Erythroblast (primary cell): ENCODE measurements around the gene MYO18B.

Source experiments
- GATA1 ChIP-seq: IDR thresholded peaks from 2 replicates; pipeline ENCODE4 v1.6.1; 2011; ENCODE audit warnings: low read depth, mild to moderate bottlenecking, control low read depth, low read length, moderate library complexity
- POLR2A ChIP-seq: IDR thresholded peaks from 2 replicates; pipeline ENCODE4 v1.6.1; 2011; ENCODE audit warnings: mild to moderate bottlenecking, low read length

DNA sequence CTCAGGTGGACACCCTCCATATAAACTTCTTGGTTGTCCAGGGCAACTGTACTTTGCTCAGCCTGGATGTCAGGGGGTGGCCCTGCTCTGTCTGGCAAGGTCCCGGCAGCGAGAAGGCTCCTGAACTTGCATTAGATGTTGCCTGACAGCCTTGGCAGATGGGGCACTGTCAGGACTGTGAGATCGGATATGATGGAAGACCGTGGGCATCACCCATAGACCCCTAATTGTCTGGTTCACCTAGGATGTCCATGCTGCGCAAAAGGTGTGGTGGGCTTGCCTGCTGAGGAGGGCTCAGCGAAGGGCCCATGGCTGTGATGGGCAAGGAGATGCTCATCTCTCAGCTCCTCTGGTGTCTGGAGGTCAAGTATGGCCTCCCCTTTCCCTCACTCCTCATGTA lies 62.7 kb downstream of the MYO18B start:
- no peak for TF ChIP-seq POLR2A
- TF ChIP-seq GATA1: no peak
